Upper lobe of left lung (tissue), 6 donors: ENCODE results near the gene ZNF654. TPM values are rescaled to one million over a fixed set of nuclear protein-coding genes. Genes with fewer than 3 reads are reported as not detected.
A peak's percentile ranks its signal among the peaks of the same experiment; 100 is the strongest.

Experiments used
- ATAC-seq, 2 donors: fragments of 200-7000 bp; cut with Tn5 transposase; one replicate each; pipeline ENCODE4 v1.9.1; 2022; ENCODE audit warnings: mild to moderate bottlenecking in 2 of 2, moderate library complexity in 2 of 2; ENCODE audit not compliant: low FRiP score in 2 of 2
- DNase-seq, 2 donors: peaks; one replicate each; pipeline ENCODE4 v3.0.0-alpha.2; 2019 to 2020
- H3K27ac ChIP-seq, 4 donors: fragments of 200-600 bp; sonication (generic); one replicate each; pipeline ENCODE4 v1.5.1; 2016 to 2019
- H3K27me3 ChIP-seq, 4 donors: fragments of 200-600 bp; sonication (generic); one replicate each; pipeline ENCODE4 v1.5.1; 2017 to 2019
- H3K36me3 ChIP-seq, 4 donors: fragments of 200-600 bp; sonication (generic); one replicate each; pipeline ENCODE4 v1.5.1; 2016 to 2019
- H3K4me1 ChIP-seq, 4 donors: fragments of 200-600 bp; sonication (generic); one replicate each; pipeline ENCODE4 v1.5.1; 2018 to 2019
- H3K4me3 ChIP-seq, 4 donors: fragments of 200-600 bp; sonication (generic); one replicate each; pipeline ENCODE4 v1.5.1; 2017 to 2019; ENCODE audit warnings: mild to moderate bottlenecking in 2 of 4, moderate library complexity in 1 of 4
- H3K9me3 ChIP-seq, 4 donors: fragments of 200-600 bp; sonication (generic); one replicate each; pipeline ENCODE4 v1.5.1; 2018 to 2019
- EP300 ChIP-seq, 4 donors: sonication (generic); formaldehyde crosslinking; IDR thresholded peaks; one replicate each; pipeline ENCODE4 v1.5.1; 2017; ENCODE audit warnings: antibody characterized with exemption in 4 of 4, control low read depth in 2 of 4
- POLR2A ChIP-seq, 4 donors: fragments of 450-650 bp; IDR thresholded peaks; one replicate each; pipeline ENCODE4 v1.5.1; 2016 to 2017; ENCODE audit warnings: antibody characterized with exemption in 4 of 4, mild to moderate bottlenecking in 2 of 4
- POLR2AphosphoS5 ChIP-seq, 2 donors: sonication (generic); formaldehyde crosslinking; IDR thresholded peaks; one replicate each; pipeline ENCODE4 v1.5.1; 2017; ENCODE audit warnings: antibody characterized with exemption in 2 of 2
- WGBS, 2 donors: methylation state at CpG; one replicate each; pipeline ENCODE4 v1.1.5; 2017 to 2018; 5-methylcytosine and 5-hydroxymethylcytosine counted together
- total RNA-seq, 6 donors: library from RNA; depleted of rRNA in 4 of 6; stranded (reverse); fragments of >200 nt in 4 of 6; gene quantifications; one replicate each; pipeline versions ENCODE4 v1.1.0 to v1.2.1, GENCODE V29; 2016 to 2021
- TF ChIP-seq, protein P1 (sequence below), 6 experiments: fragments of 450-650 bp in 4 of 6; fragments of 200-600 bp in 2 of 6; sonication (generic) in 2 of 6; IDR thresholded peaks; one replicate each; pipeline ENCODE4 v1.5.1; 2016 to 2019; ENCODE audit warnings: antibody characterized with exemption in 6 of 6
- donor health status: DM: no; HTN: no; CAD: no; lungs with moderate emphysema.
- donor health status: DM: no; HTN: yes; CAD: no; lungs with severe emphysema.

ZNF654 gene
- total RNA-seq, 6 donors from 2014 or later, result 4.9 to 21.4 (median 13.8) TPM

GRCh38 chr3:88090681-88091080, 31.6 kb downstream of the ZNF654 start:
- no peaks in the 10 kb centered on the region for H3K9me3 ChIP-seq
- peaks cover 0 to 28% (median 7%) of the 10 kb centered on the region in 4 donors for H3K36me3 ChIP-seq
- DNase-seq (no peak), ATAC-seq (no peak)
- no peak overlapping the region for H3K27ac ChIP-seq
- no peak overlapping the region for H3K4me3 ChIP-seq
- TF ChIP-seq, protein P1, sequence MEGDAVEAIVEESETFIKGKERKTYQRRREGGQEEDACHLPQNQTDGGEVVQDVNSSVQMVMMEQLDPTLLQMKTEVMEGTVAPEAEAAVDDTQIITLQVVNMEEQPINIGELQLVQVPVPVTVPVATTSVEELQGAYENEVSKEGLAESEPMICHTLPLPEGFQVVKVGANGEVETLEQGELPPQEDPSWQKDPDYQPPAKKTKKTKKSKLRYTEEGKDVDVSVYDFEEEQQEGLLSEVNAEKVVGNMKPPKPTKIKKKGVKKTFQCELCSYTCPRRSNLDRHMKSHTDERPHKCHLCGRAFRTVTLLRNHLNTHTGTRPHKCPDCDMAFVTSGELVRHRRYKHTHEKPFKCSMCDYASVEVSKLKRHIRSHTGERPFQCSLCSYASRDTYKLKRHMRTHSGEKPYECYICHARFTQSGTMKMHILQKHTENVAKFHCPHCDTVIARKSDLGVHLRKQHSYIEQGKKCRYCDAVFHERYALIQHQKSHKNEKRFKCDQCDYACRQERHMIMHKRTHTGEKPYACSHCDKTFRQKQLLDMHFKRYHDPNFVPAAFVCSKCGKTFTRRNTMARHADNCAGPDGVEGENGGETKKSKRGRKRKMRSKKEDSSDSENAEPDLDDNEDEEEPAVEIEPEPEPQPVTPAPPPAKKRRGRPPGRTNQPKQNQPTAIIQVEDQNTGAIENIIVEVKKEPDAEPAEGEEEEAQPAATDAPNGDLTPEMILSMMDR (IDR thresholded peaks at IDR 0.05), result no peak
- TF ChIP-seq POLR2A (IDR thresholded peaks at IDR 0.05) (no peak), POLR2AphosphoS5 (IDR thresholded peaks at IDR 0.05) (no peak), EP300 (IDR thresholded peaks at IDR 0.05) (no peak)
- WGBS, 2 donors, result 71 to 84% methylated on average over 4 of the region's 4 CpGs
- no peaks in the 10 kb centered on the region for H3K27me3 ChIP-seq
- no peaks in the 10 kb centered on the region for H3K4me1 ChIP-seq

DNA sequence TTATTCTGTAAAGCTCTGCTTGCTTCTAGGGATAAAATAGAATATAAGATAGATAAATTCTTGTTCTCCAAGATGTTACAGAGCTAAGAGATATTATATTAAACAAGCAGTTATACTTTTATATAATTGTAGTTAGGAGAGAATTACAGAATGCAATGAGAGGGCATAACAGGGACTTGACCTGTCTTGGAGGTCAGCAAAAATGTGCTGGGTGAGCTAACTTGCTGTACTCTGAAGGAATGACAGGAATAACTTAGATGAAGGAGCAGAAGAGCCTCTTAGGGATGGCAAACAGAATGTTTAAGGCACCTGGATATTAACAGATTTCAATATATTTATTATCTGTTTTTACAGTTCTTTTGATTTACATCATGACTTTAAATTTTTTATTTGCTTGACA, 33.2 kb downstream of the ZNF654 start:
- Histone ChIP-seq H3K4me3 (no peak overlapping the region), H3K36me3 (peaks cover 0 to 17% (median 3%) of the 10 kb centered on the region in 4 donors), H3K4me1 (no peaks in the 10 kb centered on the region), H3K9me3 (no peaks in the 10 kb centered on the region), H3K27ac (no peak overlapping the region), H3K27me3 (no peaks in the 10 kb centered on the region)
- DNase-seq (peak in 1 of 2 donors; percentile 43), ATAC-seq (no peak)
- TF ChIP-seq EP300 (IDR thresholded peaks at IDR 0.05), result no peak
- no peak for TF ChIP-seq POLR2A (IDR thresholded peaks at IDR 0.05)
- TF ChIP-seq POLR2AphosphoS5 (IDR thresholded peaks at IDR 0.05), result no peak
- TF ChIP-seq, protein P1 (IDR thresholded peaks at IDR 0.05), result no peak

- no peak for ATAC-seq
- Histone ChIP-seq H3K36me3 (peaks cover 0 to 10% (median 0%) of the 10 kb centered on the region in 4 donors), H3K9me3 (no peaks in the 10 kb centered on the region), H3K27ac (no peak overlapping the region), H3K27me3 (no peaks in the 10 kb centered on the region), H3K4me3 (no peak overlapping the region), H3K4me1 (no peaks in the 10 kb centered on the region)
- WGBS, 2 donors, result 78 to 88% methylated on average over 1 of the region's 1 CpG
- TF ChIP-seq EP300 (IDR thresholded peaks at IDR 0.05) (no peak), POLR2A (IDR thresholded peaks at IDR 0.05) (no peak), POLR2AphosphoS5 (IDR thresholded peaks at IDR 0.05) (no peak)
- TF ChIP-seq, protein P1 (IDR thresholded peaks at IDR 0.05), result no peak
- DNase-seq, result no peak
These were observed 34.2 kb downstream of the ZNF654 start for GRCh38 chr3:88093266-88093665.

GRCh38 chr3:88101142-88101541, 42.1 kb downstream of the ZNF654 start:
- Histone ChIP-seq H3K4me3 (no peak overlapping the region), H3K9me3 (no peaks in the 10 kb centered on the region), H3K27ac (no peak overlapping the region), H3K4me1 (no peaks in the 10 kb centered on the region), H3K27me3 (no peaks in the 10 kb centered on the region), H3K36me3 (no peaks in the 10 kb centered on the region)
- no peak for ATAC-seq
- no peak for DNase-seq
- no peak for TF ChIP-seq EP300 (IDR thresholded peaks at IDR 0.05)
- TF ChIP-seq, protein P1 (IDR thresholded peaks at IDR 0.05), result no peak
- TF ChIP-seq POLR2AphosphoS5 (IDR thresholded peaks at IDR 0.05), result no peak
- TF ChIP-seq POLR2A (IDR thresholded peaks at IDR 0.05), result no peak
- WGBS, 2 donors, result 93 to 98% methylated on average over 1 of the region's 1 CpG

DNA sequence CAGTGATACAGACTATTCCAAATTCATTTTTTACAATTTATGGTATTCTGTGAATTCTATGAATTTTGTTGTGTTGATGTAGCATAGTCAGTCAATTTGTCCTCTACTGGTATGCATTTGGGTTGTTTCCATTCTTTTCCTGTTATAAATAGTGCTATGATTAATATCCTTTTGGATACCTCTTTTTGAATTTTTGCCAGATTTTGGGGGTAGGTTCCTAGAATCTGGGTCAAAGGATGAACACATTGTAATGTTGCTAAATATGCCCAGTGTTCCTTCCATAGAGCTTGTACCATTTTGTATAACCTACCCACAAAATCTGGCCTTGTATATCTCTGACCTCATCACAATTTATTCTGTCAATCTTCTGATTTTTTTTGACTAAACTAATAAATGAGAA, 46.3 kb downstream of the ZNF654 start:
- TF ChIP-seq POLR2A (IDR thresholded peaks at IDR 0.05), result no peak
- TF ChIP-seq EP300 (IDR thresholded peaks at IDR 0.05), result no peak
- TF ChIP-seq, protein P1 (IDR thresholded peaks at IDR 0.05), result no peak
- no peaks in the 10 kb centered on the region for H3K9me3 ChIP-seq
- no peaks in the 10 kb centered on the region for H3K4me1 ChIP-seq
- H3K4me3 ChIP-seq, result no peak overlapping the region
- no peak for ATAC-seq
- H3K27me3 ChIP-seq, result no peaks in the 10 kb centered on the region
- H3K36me3 ChIP-seq, result no peaks in the 10 kb centered on the region
- H3K27ac ChIP-seq, result no peak overlapping the region
- no peak for DNase-seq
